WTC11 (cell line): ENCODE measurements around the gene ANKDD1B.

Source experiments
- AFF4 ChIP-seq: sonication (generic); formaldehyde crosslinking; IDR thresholded peaks from 2 replicates; pipeline ENCODE4 v1.8.1; 2023; ENCODE audit warnings: mild to moderate bottlenecking, missing genetic modification reagents, borderline replicate concordance
- ETV6 ChIP-seq: sonication (generic); formaldehyde crosslinking; IDR thresholded peaks from 2 replicates; pipeline ENCODE4 v1.8.1; 2022; ENCODE audit warnings: mild to moderate bottlenecking, missing genetic modification reagents
- FOXJ3 ChIP-seq: sonication (generic); formaldehyde crosslinking; IDR thresholded peaks from 2 replicates; pipeline ENCODE4 v1.9.0; 2021; ENCODE audit warnings: missing genetic modification reagents, mild to moderate bottlenecking, borderline replicate concordance
- ZNF138 ChIP-seq: sonication (generic); formaldehyde crosslinking; conservative IDR thresholded peaks from 2 replicates; pipeline ENCODE4 v1.8.1; 2022; ENCODE audit warnings: mild to moderate bottlenecking, moderate library complexity, missing genetic modification reagents
- ZNF512 ChIP-seq: sonication (generic); formaldehyde crosslinking; IDR thresholded peaks from 2 replicates; pipeline ENCODE4 v1.8.1; 2022; ENCODE audit warnings: missing genetic modification reagents, borderline replicate concordance
- TF ChIP-seq, protein P1 (sequence below): fragments of 200-600 bp; IDR thresholded peaks from 2 replicates; pipeline ENCODE4 v1.8.0; 2022; ENCODE audit warnings: antibody characterized with exemption

GRCh38 chr5:75640395-75640794, 29.1 kb downstream of the ANKDD1B start:
- TF ChIP-seq, protein P1, sequence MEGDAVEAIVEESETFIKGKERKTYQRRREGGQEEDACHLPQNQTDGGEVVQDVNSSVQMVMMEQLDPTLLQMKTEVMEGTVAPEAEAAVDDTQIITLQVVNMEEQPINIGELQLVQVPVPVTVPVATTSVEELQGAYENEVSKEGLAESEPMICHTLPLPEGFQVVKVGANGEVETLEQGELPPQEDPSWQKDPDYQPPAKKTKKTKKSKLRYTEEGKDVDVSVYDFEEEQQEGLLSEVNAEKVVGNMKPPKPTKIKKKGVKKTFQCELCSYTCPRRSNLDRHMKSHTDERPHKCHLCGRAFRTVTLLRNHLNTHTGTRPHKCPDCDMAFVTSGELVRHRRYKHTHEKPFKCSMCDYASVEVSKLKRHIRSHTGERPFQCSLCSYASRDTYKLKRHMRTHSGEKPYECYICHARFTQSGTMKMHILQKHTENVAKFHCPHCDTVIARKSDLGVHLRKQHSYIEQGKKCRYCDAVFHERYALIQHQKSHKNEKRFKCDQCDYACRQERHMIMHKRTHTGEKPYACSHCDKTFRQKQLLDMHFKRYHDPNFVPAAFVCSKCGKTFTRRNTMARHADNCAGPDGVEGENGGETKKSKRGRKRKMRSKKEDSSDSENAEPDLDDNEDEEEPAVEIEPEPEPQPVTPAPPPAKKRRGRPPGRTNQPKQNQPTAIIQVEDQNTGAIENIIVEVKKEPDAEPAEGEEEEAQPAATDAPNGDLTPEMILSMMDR, result no peak
- TF ChIP-seq FOXJ3 (CRISPR knock-in tag) (no peak), AFF4 (CRISPR knock-in tag) (no peak), ZNF512 (no peak), ZNF138 (CRISPR knock-in tag) (no peak), ETV6 (CRISPR knock-in tag) (no peak)
